Epidermal melanocyte (primary cell): ENCODE results near the gene LDHD.

Source experiments
- DNase-seq: peaks from one replicate; pipeline ENCODE4 v3.0.0; 2011; ENCODE audit warnings: low spot score; ENCODE audit not compliant: insufficient read length

Gene LDHD

DNA sequence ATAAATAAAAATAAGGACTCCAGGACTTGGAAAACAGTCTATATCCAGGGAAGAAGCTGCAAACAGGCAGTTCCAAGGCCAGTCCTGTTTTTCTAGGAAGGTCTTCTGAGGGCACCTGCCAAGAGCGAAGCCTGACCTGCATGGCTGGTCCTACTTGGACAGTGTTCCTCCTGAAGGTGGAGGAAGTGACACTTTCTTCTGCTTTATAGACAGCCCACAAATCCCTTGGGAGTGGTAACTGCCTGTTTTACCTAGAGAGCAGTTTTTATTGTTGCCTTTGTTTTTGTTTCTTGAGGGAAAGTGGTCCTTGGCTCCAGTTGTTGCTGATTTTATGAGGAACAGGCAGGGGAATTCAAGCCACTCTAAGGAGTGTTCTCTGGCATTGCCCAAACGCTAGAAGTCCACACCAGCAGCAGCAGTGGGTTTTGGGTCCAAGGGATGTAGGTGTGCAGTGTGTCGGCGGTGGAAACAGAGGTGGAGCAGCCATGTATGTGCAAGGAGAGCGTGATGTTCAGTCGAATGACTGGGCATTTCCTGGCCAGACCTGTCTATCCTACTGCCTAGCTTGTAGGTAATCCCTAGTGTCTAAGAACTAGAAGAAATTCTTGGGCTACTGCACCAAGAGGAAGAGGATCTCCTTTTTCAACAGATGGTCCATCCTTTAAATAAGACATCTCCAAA is 35.3 kb downstream of the LDHD start:
- DNase-seq: no peak

GRCh38 chr16:75080205-75081029 is 36.2 kb downstream of the LDHD start:
- no peak for DNase-seq

GRCh38 chr16:75079346-75079926 is 37.1 kb downstream of the LDHD start:
- no peak for DNase-seq

GRCh38 chr16:75078886-75079285 is 37.7 kb downstream of the LDHD start:
- DNase-seq: no peak

- peak; percentile 53 for DNase-seq
Observed at GRCh38 chr16:75075688-75076268, 40.8 kb downstream of the LDHD start.

- DNase-seq: no peak
Observed at GRCh38 chr16:75074920-75075687, 41.5 kb downstream of the LDHD start.

DNA sequence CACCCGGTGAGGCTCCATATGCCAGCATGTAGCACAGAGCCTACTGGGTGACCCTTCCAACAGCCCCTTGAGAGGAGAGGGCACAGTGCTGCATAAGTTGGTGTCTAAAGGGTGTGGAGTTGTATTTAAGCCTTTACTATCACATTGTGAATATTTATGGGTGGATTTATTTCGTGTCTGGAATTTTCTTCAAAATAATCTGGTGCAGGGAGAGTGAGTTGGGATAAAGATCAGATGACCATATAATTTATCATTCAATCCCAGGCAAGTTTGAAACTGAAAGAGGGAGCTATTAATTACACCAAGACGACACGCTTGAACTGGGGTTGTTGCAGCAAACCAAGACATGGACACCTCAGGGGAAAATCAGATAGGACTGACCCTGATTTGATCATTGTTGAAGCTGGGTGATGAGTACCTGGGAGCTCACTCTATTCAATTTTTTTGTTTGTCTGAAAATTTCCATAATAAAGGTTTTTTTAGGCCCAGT is 42.2 kb downstream of the LDHD start:
- DNase-seq: no peak

DNA sequence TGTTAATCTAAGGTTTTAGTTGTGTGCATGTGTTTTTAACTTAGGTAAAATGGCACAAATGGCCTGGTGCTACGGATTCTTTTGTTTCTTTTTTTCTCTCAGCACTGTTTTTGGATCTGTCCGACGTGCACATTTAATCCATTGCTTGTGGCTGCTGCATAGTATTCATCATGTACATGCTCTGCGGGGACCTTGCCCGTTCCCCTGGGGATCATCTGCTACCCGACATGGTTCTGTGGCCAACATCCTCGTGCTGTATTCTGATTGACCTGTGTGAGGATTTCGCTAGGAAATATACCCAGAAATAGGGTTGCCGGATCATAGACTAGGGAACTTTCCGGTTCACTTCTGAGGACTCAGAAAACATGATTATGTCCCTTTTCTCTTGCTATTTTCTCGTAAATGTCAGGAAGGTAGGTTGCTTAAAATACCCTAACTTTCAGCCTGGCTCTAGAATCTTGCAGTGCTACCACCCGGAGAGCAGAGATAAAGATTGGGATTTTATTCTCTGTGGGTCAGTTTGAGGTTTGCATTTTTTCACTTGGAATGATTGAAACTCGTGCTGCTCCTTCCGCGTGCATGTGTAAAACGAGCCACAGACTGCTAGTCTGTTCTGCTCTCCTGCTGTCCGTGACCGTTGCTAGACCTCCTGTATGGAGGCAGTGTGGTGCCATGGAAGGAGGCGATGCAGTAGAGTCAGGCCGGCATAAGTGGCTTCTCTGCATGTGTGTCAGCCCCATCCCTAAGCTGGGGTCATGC is 42.9 kb downstream of the LDHD start:
- DNase-seq: no peak

DNA sequence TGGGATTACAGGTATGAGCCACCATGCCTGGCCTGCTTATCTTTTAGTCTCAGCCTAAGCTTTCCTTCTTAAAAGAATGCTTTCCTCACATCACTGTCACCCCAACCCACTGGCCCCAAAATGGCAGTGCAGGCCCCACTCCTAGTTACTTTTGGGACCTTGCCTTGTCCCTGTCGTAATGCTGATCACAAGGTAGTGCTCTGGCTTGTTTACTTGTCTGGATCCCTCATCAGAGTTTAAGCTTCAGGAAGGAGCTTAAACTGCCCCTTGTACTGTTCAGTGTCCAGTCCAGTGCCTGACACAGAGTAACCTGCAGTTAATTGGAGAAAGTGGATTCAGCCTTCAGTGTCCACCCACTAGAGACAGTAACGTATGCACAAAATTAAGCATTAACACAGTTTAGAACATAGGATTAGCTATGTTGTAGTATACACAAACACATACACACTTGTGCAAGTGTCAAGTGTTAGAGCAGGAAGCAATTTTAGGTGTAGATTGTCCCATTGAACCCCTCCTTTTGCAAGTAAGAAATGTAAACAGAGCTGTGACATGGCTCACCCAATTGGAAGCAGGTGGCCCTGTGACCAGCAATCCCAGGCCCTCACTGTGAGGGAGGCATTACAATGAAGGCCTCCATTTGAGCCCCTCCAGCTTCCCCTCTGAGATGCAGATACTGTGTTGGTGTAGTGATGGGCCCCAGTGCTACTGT is 44.2 kb downstream of the LDHD start:
- DNase-seq: no peak

DNA sequence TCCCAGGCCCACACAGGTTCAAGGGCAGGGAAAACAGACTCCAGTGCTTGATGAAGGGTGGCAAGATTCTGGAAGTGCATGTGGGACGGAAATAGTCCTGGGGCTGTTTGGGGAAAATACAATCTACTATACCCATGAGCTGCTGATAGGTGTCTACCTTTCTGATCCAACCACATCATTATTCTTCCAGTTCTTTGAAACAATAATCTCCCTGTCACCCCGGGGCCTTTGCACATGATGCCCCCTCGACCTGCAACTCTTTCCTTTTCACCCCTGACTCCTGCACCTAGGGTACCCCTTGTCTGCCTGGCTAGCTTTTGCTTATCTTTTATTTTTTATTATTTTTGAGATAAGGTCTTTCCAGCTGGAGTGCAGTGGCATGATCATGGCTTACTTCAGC is 45.0 kb downstream of the LDHD start:
- DNase-seq: no peak

DNA sequence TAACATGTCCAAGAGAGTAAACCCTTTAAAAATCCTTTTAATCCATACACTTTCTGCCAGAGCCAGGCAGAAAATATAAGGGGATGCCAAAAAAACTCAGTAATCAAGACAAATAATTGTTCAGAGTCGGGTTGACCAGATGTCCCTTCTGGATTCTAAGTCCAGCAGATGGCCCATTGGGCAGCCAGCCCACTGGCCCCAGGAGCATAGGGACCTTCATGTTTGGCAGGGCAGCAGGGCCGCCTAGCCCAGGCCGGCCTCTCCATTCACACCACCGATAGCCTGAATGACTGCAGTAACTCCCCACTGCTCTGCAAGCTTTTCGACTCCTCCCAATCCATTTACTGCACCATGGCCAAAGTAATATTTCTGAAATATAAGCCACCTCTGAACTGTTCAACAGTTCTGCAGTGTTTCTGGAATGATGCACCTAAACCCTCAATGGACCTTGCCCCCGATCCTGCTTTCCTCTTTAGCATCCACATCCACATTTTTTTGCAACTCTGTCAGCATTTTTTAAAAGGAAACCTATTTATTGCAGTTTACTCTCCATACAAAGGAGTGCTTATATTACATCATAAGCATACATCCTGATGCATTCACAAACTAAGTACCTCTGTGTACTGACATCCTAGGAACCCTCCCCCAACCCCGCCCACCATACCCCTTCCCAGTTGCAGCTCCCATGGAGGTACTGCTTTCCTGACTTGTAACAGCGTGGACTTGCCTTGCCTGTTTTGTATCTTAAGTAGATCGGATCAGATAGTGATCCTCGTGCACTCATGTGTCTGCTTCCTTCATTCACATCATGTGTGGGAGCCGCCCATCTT is 46.4 kb downstream of the LDHD start:
- DNase-seq: no peak

DNA sequence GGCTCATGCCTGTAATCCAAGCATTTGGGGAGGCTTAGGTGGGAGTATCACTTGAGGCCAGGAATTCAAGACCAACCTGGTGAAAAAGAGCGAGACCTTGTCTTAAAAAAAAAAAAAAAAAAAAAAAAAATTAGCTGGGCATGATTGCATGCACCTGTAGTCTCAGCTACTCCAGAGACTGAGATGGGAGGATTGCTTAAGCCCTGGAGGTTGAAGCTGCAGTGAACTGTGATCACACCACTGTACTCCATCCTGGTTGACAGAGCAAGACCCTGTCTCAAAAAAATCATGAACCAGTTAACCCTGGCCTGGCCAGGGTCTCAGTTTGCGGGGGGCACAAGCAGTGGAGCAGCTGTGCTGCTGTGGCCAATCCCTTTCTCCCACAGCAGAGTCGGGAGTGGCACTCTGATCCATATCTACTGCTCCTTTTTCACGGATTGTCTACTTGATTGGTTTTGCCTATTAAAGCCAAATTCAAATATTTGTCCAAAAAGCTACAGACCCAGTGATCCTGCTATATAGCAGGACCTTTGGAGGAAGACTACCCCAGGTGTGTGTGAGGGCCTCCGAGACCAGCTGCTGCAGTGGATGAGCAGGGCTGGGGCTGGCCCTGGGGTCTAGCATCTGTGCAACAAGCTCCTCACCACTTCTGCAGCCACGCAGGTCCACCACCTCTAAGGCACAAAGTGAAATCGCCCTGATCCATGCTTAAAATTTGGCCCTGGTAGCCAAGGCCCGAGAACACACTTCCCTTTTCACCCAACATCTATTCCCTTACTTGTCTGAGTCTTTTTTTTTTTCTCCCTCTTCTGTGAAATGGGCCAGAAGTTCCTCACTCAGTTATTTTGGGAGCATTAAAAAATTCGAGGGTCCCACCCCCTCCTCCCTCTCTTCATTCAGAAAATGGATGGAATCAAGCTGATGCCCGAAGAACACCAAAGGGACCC is 48.2 kb downstream of the LDHD start:
- DNase-seq: no peak

DNA sequence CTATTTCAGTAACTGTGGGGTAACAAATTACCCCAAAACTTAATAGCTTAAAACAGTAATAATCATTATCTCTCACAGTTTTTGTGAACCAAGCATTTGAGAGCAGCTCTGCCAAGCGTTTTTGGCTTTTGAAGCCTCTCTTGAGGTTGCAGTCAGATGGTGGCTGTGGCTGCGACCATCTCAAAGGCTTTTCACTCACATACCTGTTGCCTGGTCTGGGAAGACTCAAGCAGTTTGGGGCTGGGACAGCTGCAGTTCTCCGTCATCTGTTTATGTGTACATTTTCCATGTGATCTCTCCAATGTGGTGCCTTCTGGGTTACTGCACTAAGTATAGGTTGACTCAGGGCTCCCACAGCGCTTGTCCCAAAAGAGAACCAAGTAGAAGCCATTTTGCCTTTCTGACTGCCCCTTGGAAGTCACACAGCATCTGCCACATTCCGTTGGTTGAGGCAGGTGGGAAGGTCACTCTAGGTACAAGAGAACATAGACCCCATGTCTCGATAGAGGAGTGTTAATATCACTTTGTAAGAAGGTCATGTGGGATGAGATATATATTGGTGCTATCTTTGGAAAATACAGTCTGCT is 49.6 kb downstream of the LDHD start:
- no peak for DNase-seq

- no peak for DNase-seq
Observed at GRCh38 chr16:75065521-75066149, 50.9 kb downstream of the LDHD start.

DNA sequence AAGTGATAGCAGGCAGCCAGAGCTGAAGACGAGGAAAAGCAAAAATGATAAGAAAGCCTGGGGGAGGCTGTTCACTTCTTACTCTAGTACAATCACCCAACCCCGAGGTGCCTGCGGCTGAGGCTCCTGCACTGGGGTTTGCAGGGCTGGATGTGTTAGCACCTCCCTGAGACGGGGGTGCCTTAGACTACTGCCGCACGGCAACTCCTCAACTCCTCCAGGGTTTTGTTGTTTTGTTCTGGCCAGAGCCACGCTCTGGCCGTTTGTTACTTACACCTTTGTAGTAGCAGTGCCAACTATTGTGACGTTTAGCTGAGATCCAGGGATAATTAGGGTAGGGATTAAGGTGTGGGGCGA is 51.5 kb downstream of the LDHD start:
- DNase-seq: no peak

DNA sequence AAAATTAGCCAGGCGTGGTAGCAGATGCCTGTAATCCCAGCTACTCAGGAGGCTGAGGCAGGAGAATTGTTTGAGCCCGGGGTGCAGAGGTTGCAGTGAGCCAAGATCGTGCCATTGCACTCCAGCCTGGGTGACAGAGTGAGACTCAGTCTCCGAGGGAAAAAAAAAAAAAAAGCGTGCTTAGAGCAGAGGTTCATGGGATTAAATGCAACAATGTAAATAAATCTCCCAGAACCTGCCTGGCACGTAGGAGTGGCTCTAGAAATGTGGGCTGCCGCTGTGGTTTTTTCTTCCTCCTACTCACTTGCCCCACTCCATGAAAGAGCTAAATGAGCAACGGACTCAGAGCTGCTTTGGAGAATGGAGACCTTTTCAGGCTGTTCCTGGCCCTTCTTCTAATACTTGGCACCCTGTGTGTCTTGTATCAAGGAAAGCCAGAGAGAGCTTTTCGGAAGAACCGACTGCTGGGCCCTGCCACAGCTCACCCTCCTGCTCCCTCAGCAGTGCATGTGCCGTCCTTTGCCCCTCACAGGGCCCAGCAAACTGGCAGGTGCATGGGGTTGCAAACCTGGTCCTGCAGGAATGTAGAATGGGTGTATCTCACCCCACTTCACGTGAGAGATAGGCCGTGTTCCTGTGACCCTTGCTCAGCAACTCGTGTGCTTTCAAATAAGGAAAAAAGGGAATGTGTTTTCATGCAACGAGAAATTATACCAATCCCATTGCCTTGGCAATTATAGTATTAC is 52.0 kb downstream of the LDHD start:
- DNase-seq: no peak
